Stimulated activated CD8-positive, alpha-beta memory T cell treated with anti-CD3 and anti-CD28 coated beads, Interleukin-12 subunit alpha, Interleukin-12 subunit beta, amount 100 ng/mL, for 24 hours (primary cell): ENCODE data around the gene WDR91.
A peak's percentile ranks its signal among the peaks of the same experiment; 100 is the strongest.
"Not testable (repeated sequence)": the region's sequence is repeated elsewhere in the genome, so short reads cannot be mapped to it uniquely, and the experiment has no call there.

Source experiments
- DNase-seq: peaks from one replicate; pipeline ENCODE4 v3.0.0-alpha.2; 2020; ENCODE audit errors: extremely low read depth

WDR91 gene

DNA sequence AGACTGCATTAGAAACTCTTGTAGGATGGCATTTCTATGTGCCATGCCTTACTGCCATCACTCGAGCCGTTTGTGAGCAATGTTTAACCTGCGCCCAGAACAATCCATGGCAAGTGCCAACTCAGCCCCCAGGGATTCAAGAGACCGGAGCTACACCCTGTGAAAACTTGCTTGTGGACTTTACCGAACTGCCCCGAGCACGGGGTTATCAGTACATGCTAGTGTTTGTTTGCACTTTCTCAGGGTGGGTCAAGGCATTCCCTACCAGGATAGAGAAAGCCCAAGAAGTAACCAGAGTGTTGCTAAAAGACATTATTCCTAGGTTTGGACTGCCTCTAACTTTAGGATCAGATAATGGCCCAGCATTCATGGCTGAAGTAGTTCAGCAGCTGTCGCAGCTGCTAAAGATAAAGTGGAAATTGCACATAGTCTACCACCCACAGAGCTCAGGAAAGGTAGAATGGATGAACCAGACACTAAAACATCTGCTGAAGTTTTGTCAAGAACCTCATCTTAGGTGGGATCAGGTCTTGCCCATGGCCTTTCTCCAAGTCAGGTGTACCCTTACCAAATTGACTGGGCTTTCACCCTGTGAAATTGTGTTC lies 31.9 kb downstream of the WDR91 start:
- DNase-seq, result no peak

DNA sequence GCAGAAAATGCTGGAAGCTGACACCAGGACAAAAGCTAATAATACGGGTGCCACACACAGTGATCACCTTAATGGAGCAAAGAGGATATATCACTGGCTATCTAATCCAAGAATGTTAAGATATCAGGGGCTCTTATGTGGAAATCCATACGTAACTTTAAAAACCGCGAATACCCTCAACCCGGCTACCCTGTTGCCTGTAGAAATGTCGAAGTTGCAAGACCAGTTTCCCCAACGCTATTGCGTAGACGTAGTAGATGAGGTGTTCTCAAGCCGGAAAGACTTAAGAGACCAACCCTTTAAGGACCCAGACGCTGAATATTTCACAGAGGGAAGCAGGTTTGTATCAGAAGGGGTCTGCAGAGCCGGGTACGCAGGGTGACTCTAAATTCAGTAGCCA lies 33.0 kb downstream of the WDR91 start:
- no peak for DNase-seq

DNA sequence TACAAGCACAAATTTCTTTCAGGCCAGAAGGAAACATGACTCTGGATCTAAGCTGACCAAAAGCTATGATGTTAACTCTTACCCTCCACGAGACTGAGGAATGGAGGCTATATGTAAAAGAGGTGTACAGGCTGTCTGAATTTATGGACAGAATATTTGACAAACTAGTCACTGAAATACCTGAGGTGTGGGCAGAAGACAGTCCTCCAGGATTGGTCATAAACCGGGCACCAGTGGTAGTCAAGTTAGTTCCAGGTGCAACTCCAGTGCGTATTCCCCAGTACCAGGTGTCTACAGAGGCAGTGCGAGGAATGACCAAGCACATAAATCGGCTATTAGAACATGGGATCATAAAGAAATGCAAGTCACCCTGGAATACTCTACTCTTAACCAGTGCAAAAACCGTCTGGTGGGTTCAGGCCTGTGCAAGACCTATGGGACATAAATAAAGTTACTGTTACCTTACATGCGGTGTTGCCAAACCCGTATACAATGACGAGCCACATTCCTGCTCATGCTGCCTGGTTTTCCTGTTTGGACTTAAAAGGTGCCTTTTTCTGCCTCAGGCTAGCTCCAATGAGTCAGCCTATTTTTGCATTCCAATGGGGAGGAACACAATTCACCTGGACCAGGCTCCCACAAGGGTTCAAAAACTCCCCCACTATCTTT lies 34.2 kb downstream of the WDR91 start:
- DNase-seq, result no peak

DNA sequence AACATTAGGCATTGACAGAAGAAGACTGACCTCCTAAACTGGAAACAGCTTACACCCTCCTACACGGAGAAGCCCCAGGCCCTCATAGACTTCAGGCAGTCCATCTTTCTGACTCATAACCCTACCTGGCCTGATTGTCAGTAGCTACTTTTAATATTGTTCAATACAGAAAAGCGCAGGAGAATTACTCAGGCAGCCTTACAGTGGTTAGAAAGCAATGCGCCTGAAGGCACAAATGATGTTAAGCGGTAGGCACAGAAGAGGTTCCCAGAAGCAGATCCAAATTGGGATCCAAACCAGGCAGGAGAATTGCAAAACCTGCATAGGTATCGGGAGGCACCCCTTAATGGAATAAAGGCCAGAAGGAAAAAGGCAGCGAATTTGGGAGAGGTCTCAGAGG lies 35.4 kb downstream of the WDR91 start:
- DNase-seq, result no peak

DNA sequence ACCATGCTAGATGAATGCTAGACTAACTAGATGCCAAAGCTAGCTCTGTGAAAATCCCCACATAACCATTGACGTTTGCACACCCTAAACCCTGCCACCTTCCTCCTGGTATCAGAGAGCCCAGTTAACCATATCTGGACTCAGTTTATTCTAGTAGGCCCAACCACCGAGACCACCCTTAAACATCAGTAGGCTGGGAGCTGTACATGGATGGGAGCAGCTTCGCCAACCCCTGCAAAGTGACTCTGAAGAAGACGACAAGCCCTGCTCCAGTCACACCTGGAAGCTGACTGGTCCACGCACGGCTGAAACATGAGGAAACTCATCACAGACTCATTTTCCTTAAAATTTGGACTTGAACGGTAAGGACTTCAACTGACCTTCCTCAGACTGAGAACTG lies 36.4 kb downstream of the WDR91 start:
- DNase-seq, result no peak

DNA sequence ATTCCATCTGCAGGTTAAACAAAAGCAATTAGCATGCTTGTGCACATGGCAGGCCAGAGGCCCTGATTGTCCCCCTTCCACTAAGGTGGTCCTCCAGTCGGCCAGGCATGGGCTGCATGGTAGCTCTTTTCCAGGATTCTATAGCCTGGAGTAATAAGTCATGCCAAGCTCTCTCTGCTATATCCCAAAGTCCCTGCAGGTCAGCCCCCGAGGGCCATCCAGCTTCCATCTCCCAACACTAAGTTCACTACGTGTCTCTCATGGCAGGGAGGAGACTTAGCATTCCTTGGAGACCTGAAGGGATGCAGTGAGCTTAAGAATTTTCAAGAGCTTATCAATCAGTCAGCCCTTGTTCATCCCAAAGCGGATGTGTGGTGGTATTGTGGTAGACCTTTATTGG lies 37.4 kb downstream of the WDR91 start:
- not testable (repeated sequence) for DNase-seq

DNA sequence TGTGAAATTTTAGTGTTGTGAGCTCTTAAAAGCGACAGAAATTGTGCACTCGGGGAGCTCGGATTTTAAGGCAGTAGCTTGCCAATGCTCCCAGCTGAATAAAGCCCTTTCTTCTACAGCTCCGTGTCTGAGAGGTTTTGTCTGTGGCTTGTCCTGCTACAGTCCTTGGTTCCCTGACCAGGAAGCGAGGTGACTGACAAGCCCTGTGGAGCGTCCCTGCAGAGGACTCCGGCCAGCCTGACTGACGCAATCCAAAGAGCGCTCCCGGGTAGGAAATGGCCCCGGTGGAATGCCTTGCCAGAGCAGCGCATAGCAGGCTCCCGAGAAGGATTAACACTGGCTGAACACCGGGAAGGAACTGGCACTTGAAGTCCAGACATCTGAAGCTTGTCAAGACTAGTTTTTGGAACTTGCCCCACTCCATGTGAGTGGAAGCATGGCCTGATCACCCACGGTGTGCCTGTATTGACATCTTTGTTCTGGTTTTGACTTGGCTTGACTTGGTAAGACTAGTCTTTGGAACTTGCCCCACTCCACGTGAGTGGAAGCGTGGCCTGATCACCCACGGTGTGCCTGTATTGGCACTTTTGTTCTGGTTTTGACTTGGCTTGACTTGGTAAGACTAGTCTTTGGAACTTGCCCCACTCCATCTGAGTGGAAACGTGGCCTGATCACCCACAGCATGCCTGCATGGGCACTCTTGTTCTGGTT lies 39.6 kb downstream of the WDR91 start:
- not testable (repeated sequence) for DNase-seq

DNA sequence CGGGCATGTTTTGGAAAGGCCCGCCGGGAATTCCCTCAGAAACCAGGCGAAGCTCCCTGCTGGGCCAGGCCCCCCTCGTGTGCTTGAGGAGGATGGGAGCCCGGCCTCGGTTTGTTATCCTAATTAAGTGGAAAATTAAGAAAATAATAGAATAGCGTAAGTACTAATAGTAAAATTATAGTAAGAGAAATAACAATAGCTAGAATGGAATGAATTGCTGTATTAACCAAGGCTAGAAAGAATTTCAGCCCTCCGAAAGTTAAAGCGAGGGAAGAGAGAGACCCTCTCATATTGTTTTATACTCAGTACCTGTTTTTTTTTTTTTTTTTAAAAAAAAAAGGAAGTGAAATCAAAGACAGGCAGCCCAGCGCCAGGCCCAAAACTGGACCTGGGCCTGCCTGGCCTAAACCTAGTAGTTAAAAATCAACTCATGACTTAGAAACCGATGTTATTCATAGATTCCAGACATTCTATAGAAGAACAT lies 40.3 kb downstream of the WDR91 start:
- not testable (repeated sequence) for DNase-seq

DNA sequence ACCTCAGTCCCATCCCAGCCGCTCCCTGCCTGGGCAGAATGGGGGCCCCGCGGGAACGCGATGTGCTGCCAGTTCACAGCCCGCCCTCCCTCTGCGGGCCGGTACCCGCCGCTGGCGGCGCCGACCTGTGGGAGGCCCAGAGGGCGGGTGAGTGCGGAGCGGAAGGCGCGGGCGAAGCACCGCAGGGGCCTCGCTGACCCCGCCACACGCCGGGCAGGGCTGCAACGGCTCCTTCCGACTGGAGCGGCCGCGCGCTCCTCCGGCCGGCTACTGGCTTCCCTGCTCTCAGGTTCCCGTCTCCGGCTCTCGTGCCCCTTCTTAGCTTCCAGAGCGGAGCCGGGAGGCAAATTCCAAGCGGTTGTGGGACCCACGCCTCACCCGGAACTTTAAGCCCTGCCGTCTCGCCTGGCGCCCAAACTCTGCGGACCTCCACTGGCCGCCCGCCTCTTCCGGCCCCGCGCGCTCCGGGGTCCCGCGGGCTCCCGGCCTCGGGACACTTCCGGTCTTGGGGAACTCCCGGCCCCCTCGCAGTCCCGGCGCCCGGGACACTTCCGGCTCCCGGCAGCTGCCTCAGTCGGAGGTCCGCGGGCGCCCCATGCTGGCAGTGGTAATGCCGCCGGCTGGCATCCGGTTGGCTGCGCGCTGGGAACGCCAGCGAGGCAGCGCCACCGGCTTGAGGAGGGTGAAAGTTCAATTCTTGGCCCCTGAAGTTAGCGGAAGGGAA lies 40.9 kb downstream of the WDR91 start, which contains the start of gene CYREN:
CYREN (minus strand) TSS at position 434 of the 724 bp plus-strand sequence. CDS start 1,785 bp downstream, outside the sequence.
- peak; percentile 86 for DNase-seq

DNA sequence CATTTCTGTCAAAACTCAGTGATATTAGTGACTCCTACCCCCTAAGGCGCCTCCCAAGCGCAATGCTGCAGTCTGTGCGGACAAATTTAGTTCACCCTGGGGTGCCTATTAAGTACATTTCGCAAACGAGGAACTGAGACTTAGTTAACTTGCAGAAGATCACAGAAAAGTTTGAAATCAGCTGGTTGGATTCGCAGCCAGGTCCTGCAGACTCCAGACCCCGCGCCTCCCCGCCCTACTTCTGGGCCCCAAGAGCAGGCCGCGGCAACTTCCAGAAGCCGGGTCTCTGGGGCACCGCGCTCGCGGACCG lies 41.4 kb downstream of the WDR91 start:
- DNase-seq, result no peak

DNA sequence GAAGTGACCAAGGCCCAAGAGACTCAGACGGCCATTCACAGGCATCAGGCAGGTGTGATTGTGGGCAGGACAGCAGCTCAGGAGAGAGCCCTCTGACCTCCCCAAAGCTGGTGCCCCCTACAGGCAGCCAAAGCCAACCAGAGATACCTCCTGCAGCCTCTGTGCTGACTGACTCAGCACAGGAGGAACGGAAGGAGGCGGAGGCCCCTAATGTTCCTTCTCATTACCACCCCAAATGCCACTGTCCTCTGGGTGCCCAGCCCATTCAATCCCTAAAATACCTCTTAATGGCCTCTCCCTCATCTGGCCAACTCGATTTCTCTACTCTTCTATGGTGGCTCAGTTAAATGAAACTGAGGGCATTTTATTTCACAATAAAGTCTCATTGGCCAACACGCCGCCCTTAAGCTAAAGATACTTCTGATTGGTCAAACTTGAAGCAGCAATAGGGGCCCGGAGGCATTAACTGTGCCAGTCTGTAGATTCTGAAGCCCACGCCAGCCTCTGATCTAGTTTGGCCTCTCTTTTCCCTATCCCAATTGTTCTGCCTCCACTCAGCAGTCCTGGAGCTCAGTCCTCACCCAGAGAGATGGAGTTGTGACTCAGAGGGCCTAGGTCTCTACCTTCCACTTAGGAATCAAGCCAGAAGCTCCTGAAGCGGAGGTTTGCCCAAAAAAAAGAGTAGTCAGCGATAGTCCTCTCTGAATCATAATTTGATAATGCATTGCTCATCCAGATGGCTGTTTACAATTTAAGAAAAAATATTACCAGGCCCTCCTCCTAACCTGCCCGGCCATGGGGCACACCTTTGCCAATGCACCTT lies 42.0 kb downstream of the WDR91 start:
- DNase-seq, result no peak

DNA sequence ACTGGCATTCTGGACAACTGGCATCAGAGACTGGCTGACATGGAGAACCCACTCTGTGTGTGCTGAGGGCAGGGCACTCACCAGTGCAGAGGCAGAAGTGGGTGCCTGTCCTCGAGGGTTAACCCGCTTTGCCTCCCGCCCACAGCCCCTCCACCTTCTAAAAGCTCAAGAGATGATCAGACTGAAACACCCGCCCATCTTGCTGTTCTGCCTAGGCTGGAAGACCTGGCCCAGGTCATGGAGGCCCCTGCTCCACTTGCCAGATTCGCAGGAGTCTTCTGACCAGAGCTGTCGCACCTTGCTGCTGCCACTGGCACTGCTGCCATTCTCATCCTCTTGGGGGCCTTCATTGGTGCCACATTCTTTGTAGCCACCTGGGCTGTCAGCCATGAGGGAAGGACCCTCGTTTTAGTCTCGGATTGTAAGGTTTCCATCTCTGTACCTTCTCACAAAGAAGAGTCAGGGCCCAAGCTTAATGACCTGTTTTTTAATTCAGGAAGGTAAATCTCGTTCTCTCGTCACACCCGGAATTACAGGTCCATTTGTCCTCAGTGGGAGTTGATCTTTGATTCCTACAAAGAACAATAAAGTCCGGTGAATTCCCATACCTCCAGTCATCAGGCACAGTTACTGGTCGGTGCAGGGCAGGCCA lies 42.7 kb downstream of the WDR91 start:
- no peak for DNase-seq

DNA sequence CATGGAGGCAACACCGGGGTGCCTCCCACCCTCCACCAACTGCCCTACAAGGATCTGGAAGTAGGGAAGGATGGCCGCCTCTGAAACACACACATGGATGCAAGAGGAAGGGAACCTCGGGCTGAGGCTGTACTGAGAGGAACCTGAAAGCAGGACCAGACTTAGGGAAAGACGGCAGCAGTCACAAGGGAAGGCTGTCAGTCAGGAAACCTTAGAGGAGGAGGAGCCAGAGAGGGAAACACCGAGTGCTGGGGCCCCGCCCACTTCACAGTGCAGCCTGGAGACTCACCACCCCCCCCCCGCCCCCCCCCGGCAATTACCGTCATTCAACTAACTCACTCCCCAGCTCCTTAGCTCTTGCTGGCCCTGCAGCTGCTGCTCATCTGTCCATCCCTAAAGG lies 43.3 kb downstream of the WDR91 start:
- DNase-seq, result no peak

DNA sequence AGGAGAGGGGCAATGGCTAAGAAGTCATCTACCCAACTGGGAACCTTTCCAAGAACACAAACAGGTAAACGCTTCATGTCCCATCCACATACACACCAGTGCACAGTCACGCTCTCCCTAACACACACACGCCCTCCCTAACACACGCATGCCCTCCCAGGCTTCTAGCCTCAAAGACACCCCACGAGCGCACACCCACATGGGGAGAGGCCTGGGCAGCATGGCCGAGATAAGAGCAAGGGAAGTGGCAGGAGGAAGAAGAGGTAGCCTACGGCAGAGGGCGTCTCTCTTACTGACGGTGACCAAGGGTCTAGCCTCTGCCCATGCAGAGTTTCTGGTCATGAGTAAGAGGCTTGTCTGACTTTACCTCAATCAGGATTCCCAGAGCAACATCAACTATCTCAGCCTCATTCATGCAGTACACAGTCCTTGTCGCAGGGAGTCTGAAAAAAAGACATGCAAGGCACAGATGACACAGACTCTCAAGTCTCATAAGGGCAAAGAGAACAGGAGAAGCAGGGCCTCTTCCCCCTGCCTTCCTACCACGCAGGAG lies 43.9 kb downstream of the WDR91 start:
- no peak for DNase-seq

DNA sequence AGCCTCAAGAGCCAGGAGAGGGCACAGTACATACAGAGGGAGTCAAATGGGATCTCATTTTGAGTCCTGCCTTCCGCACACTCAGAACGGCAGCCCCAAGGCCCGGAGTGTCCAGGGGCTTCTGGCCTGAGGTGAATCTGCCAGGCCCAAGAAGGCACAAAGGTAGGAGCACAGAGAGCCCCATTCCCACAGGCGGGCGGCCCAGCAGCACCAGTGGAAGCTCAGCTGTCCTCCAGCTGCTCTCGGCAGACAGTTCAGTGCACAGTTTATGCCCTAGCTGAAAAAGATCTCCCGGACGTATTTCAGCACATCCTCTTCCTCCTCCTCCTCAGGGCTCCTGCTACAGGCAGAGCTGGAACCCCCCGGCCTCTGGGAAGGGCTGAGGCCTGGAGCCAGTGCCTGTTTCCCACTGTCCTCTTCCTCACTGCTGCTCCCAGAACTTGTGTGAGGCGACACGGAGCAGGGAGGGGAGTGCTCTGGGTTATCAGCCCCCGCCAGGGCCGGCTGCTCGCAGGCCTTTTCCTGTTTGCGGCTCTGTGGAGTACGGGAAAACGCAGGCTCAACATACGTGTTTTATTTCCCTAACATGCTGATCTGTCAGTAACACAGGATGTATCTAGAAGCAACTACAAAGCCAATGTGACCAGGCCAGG lies 44.9 kb downstream of the WDR91 start:
- no peak for DNase-seq

DNA sequence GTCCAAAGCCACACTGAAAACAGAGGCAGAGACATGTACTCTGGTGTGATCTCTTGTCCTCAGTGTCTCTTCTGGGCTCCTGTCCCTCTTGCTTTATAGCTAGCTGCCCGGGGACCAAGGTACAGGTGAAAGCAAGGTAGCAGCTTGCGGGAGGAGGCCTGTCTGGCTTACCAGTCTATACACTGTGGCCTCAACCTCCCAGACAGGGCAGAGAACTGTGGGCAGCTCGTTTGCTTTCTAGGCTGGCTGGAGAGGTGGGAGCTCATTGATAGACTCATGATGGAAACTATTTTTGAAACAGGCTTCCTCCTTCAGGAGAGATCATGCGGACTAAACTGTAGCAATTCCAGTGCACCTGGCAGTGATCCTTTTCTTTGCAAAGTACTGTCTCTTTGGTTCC lies 45.5 kb downstream of the WDR91 start:
- no peak for DNase-seq

DNA sequence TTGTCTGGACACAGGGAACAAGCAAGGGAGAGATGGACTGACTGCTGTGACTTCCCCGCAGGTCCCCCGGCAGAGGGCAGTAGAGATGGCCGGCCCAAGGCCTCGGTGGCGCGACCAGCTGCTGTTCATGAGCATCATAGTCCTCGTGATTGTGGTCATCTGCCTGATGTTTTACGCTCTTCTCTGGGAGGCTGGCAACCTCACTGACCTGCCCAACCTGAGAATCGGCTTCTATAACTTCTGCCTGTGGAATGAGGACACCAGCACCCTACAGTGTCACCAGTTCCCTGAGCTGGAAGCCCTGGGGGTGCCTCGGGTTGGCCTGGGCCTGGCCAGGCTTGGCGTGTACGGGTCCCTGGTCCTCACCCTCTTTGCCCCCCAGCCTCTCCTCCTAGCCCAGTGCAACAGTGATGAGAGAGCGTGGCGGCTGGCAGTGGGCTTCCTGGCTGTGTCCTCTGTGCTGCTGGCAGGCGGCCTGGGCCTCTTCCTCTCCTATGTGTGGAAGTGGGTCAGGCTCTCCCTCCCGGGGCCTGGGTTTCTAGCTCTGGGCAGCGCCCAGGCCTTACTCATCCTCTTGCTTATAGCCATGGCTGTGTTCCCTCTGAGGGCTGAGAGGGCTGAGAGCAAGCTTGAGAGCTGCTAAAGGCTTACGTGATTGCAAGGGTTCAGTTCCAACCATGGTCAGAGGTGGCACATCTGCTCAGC lies 46.8 kb downstream of the WDR91 start:
- DNase-seq, result no peak

DNA sequence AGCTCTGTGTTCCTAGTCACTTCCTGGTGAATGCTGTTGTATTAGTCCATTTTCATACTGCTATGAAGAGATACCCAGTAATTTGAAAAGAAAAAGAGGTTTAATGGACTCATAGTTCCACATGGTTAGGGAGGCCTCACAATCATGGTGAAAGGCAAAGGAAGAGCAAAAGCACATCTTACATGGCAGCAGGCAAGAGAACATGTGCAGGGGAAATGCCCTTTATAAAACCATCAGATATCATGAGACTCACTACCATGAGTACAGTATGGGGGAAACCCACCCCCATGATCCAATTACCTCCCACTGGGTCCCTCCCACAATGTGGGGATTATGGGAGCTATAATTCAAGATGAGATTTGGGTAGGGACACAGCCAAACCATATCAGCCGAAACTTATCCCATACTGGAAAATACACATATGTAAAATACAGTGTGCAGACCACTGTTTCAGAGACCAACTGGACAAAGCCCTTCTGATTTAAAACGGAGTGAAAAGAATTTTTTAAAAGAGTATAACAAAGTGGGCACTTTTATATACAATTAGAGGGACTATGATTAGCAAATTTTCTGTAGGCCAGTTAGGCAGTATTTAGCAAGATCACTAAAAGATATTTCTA lies 48.8 kb downstream of the WDR91 start:
- no peak for DNase-seq

DNA sequence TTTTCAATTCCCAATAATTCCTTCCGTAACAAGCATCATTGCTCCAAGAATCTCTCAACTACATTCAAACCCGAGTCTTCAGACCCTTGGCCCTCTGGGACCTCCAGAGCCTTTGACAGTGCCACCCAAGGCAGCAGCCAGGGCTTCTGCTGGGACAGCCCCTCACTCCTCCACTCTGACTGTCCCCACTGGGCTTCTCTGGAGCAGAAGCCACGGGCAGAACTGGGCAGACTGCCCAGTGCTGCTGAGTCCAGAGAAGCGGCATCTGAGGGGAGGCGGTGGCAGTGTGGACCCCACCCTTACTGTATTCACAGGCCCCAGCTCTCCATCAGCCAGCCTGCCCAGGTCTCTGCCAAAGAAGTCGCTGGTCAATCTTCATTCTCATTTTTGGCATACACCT lies 49.7 kb downstream of the WDR91 start:
- no peak for DNase-seq
